ENCODE data around the gene CD81. TPM values are rescaled to one million over a fixed set of nuclear protein-coding genes. Genes with fewer than 3 reads are reported as not detected.

Gene CD81
- total RNA-seq, 4 donors from 2014 or later, result 54.5 to 87.0 (median 66.8) TPM

DNA sequence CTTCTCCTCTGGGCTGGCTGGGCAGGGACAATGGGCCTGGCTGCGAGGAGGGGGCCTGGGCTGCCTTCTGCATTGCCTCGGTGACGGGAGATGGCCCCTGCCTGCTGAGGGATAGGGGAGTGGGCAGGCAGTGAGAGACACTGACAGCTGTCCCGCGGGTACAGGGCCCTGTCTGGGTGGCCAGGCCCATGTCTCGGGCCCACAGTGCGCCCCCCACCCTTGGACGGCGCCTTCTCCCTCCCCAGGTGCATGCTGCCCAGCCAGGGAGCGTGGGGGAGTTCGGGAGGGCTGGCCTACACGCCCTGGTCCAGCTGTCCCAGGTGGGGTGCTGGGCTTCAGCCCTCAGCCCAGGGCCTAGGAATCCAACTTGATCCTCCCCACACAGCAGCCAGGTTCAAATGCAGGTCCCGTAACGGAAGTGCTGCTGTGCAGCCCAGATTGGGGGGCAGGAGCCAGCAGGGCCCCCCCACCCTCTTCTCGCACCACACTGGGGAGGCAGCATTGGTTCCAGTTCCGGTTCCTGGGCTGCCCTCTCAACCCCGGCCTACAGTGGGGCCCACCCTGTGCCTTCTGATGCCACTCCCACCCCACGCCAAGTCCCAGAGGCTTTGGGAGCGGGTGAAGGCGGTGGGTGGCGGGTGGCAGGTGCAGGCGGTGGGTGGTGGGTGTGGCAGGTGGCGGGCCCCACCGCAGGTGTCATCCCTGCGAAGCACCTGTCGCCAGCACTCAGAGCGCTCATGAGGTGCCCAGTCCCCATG, 16.2 kb downstream of the CD81 start:
- Histone ChIP-seq H3K27ac (no peak overlapping the region), H3K9me3 (no peaks in the 10 kb centered on the region), H3K4me3 (no peak overlapping the region), H3K4me1 (peaks cover 28 to 34% of the 10 kb centered on the region in 2 donors), H3K27me3 (no peaks in the 10 kb centered on the region), H3K36me3 (peaks cover 0 to 23% of the 10 kb centered on the region in 2 donors)
- DNase-seq, result no peak
- in situ Hi-C loops (cut with MboI; ENCODE audit: low sequenced_read_pairs in 4 of 4), result no loop called here
- TF ChIP-seq POLR2A (IDR thresholded peaks at IDR 0.05), result no peak
- TF ChIP-seq, protein P1, sequence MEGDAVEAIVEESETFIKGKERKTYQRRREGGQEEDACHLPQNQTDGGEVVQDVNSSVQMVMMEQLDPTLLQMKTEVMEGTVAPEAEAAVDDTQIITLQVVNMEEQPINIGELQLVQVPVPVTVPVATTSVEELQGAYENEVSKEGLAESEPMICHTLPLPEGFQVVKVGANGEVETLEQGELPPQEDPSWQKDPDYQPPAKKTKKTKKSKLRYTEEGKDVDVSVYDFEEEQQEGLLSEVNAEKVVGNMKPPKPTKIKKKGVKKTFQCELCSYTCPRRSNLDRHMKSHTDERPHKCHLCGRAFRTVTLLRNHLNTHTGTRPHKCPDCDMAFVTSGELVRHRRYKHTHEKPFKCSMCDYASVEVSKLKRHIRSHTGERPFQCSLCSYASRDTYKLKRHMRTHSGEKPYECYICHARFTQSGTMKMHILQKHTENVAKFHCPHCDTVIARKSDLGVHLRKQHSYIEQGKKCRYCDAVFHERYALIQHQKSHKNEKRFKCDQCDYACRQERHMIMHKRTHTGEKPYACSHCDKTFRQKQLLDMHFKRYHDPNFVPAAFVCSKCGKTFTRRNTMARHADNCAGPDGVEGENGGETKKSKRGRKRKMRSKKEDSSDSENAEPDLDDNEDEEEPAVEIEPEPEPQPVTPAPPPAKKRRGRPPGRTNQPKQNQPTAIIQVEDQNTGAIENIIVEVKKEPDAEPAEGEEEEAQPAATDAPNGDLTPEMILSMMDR (IDR thresholded peaks at IDR 0.05 in 4 of 5, conservative IDR thresholded peaks at IDR 0.05 in 1 of 5), result no peak
- ATAC-seq, result no peak
- intact Hi-C loops (cut with DNase I; ENCODE audit: low total_unique reads), result loop anchor here (5.0 kb wide), 1 partner anchor 649 kb away; no protein-coding TSS in a partner anchor

DNA sequence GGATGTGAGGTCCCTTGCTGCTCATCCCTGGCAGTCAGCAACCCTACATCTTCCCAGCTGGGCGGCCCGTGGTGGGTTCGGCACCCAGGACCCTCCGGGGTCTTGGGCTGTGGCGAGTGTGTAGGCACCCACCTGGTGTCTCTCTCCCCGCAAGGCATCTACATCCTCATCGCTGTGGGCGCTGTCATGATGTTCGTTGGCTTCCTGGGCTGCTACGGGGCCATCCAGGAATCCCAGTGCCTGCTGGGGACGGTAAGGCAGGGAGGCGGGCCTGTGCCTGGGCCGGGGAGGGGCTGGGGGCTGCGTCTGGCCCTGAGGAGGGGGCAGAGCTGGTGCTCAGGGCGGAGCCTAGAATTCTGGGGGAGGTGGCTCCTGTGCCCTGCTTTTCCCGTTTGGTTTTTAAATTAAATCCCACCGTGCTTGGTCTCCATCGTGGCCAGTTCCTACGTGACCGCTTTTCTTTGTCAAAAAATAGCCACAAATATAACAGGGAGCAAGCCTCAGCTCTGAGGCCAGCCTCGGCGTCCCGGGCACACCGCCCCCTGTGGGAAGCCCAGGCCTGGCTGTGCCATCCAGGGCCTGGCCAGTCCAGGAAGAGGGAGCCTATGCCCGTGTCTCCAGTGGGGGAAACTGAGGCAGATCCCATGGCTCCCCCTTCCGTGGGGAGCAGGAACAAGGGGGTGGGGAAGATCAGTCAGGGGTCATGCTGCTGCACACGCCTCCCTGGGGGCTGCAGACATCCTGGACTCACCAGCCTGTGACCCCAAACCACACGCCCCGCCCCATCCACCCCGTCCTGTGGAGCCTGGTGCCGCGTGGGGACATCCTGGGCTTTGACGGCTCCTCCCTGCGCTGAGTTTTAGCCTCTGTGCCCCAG, 17.1 kb downstream of the CD81 start:
- TF ChIP-seq, protein P1 (IDR thresholded peaks at IDR 0.05 in 4 of 5, conservative IDR thresholded peaks at IDR 0.05 in 1 of 5), result no peak
- TF ChIP-seq POLR2A (IDR thresholded peaks at IDR 0.05), result no peak
- intact Hi-C loops (cut with DNase I; ENCODE audit: low total_unique reads), result loop anchor here (5.0 kb wide), 1 partner anchor 648 kb away; no protein-coding TSS in a partner anchor
- Histone ChIP-seq H3K4me3 (no peak overlapping the region), H3K27ac (no peak overlapping the region), H3K36me3 (peaks cover 0 to 27% of the 10 kb centered on the region in 2 donors), H3K27me3 (no peaks in the 10 kb centered on the region), H3K4me1 (peaks cover 25 to 32% of the 10 kb centered on the region in 2 donors), H3K9me3 (no peaks in the 10 kb centered on the region)
- DNase-seq (no peak), ATAC-seq (no peak)
- in situ Hi-C loops (cut with MboI; ENCODE audit: low sequenced_read_pairs in 4 of 4), result no loop called here

DNA sequence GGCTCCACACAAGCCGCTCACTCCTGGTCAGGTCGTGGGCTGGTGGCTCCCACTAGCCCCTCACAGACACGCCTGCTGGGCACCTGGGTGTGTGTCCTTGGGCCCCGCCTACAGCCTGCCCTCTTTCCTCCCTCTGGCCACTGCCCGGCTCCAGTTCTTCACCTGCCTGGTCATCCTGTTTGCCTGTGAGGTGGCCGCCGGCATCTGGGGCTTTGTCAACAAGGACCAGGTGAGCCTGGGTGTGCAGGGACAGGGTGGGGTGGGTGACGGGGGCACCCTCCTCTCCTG, 17.7 kb downstream of the CD81 start:
- intact Hi-C loops (cut with DNase I; ENCODE audit: low total_unique reads), result loop anchor here (5.0 kb wide), 1 partner anchor 648 kb away; no protein-coding TSS in a partner anchor
- DNase-seq, result no peak
- no peak overlapping the region for H3K4me3 ChIP-seq
- H3K9me3 ChIP-seq, result no peaks in the 10 kb centered on the region
- ATAC-seq, result no peak
- no peak overlapping the region for H3K27ac ChIP-seq
- in situ Hi-C loops (cut with MboI; ENCODE audit: low sequenced_read_pairs in 4 of 4), result no loop called here
- peaks cover 23 to 32% of the 10 kb centered on the region in 2 donors for H3K4me1 ChIP-seq
- TF ChIP-seq, protein P1 (IDR thresholded peaks at IDR 0.05 in 4 of 5, conservative IDR thresholded peaks at IDR 0.05 in 1 of 5), result no peak
- no peak for TF ChIP-seq POLR2A (IDR thresholded peaks at IDR 0.05)
- H3K27me3 ChIP-seq, result no peaks in the 10 kb centered on the region
- H3K36me3 ChIP-seq, result peaks cover 0 to 27% of the 10 kb centered on the region in 2 donors

DNA sequence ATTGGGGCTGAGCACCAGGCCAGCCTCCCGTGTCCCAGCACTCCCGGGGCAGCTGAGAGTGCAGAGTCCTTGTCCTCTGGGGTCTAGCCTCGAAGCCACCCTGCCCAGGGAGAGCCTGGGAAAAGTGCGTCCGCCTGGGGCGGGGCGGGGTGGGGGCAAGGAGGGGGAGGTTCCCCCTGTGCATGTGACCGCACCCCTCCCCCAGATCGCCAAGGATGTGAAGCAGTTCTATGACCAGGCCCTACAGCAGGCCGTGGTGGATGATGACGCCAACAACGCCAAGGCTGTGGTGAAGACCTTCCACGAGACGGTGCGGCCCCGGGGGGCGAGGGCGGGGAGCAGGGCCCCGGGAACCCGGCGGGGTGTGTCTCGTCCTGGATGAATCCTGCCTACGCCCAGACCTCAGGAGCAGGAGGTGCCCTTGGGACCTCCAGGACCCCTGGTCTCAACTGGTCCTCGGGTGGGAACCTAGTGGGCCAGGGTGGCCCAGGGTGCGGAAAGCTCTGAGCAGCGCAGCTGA, 18.2 kb downstream of the CD81 start:
- TF ChIP-seq, protein P1 (IDR thresholded peaks at IDR 0.05 in 4 of 5, conservative IDR thresholded peaks at IDR 0.05 in 1 of 5), result no peak
- no peak for TF ChIP-seq POLR2A (IDR thresholded peaks at IDR 0.05)
- intact Hi-C loops (cut with DNase I; ENCODE audit: low total_unique reads), result no loop called here
- no peak for DNase-seq
- no peak for ATAC-seq
- H3K4me1 ChIP-seq, result peaks cover 18 to 28% of the 10 kb centered on the region in 2 donors
- in situ Hi-C loops (cut with MboI; ENCODE audit: low sequenced_read_pairs in 4 of 4), result no loop called here
- no peaks in the 10 kb centered on the region for H3K27me3 ChIP-seq
- H3K4me3 ChIP-seq, result no peak overlapping the region
- H3K9me3 ChIP-seq, result no peaks in the 10 kb centered on the region
- H3K27ac ChIP-seq, result no peak overlapping the region
- peaks cover 0 to 27% of the 10 kb centered on the region in 2 donors for H3K36me3 ChIP-seq

Data from gastrocnemius medialis (tissue), 4 donors.